Measurements from ENCODE around the gene KLHL30.

- no peak for TF ChIP-seq CTCF (IDR thresholded peaks at IDR 0.05)
- TF ChIP-seq POLR2AphosphoS5 (IDR thresholded peaks at IDR 0.05): no peak
- no peak for TF ChIP-seq POLR2A (IDR thresholded peaks at IDR 0.05)
Measured at GRCh38 chr2:238152771-238153688, 14.6 kb downstream of the KLHL30 start.

All from breast epithelium (tissue), 3 donors.